ENCODE data around the gene MOV10L1. TPM values are rescaled to one million over a fixed set of nuclear protein-coding genes. Genes with fewer than 3 reads are reported as not detected.

The MOV10L1 gene
- total RNA-seq, 1 experiment from 2014 or later: not detected

GRCh38 chr22:50053861-50054260 lies 35.9 kb upstream of the MOV10L1 start:
- H3K36me3 ChIP-seq (ENCODE audit: insufficient read depth, low read length, poor library complexity, severe bottlenecking): no peaks in the 10 kb centered on the region
- H3K4me3 ChIP-seq (ENCODE audit: low read depth, low read length, poor library complexity, severe bottlenecking): no peak overlapping the region
- intact Hi-C loops (cut with micrococcal nuclease; ENCODE audit: unreplicated experiment): no loop called here
- H3K9me3 ChIP-seq (ENCODE audit: low read depth, low read length, poor library complexity, severe bottlenecking): no peaks in the 10 kb centered on the region
- CTCF ChIA-PET: no interaction called here
- POLR2A ChIA-PET (ENCODE audit: low non-redundant PET): no interaction called here
- peaks cover 9% of the 10 kb centered on the region for H3K27me3 ChIP-seq (replicated peaks; ENCODE audit: insufficient read depth, low read depth, low read length, poor library complexity)
- TF ChIP-seq CTCF (conservative IDR thresholded peaks at IDR 0.05; ENCODE audit: low read depth, low read length) (no peak), EZH2 (IDR thresholded peaks at IDR 0.05; ENCODE audit: borderline replicate concordance, low read depth, low read length, poor library complexity, severe bottlenecking) (no peak)
- H3K4me1 ChIP-seq (ENCODE audit: insufficient read depth, low read length, poor library complexity, severe bottlenecking): peaks cover 6% of the 10 kb centered on the region
- DNase-seq (ENCODE audit: low spot score): no peak
- H3K27ac ChIP-seq (ENCODE audit: low read depth, low read length, poor library complexity, severe bottlenecking): no peak overlapping the region
- no TSS peak for BruUV-seq (replicated peaks)

GRCh38 chr22:50056214-50056972 lies 33.4 kb upstream of the MOV10L1 start:
- BruUV-seq (replicated peaks): no TSS peak
- H3K4me3 ChIP-seq (ENCODE audit: low read depth, low read length, poor library complexity, severe bottlenecking): no peak overlapping the region
- H3K36me3 ChIP-seq (ENCODE audit: insufficient read depth, low read length, poor library complexity, severe bottlenecking): no peaks in the 10 kb centered on the region
- ChIA-PET CTCF (no interaction called here), POLR2A (ENCODE audit: low non-redundant PET) (no interaction called here)
- no peaks in the 10 kb centered on the region for H3K9me3 ChIP-seq (ENCODE audit: low read depth, low read length, poor library complexity, severe bottlenecking)
- H3K4me1 ChIP-seq (ENCODE audit: insufficient read depth, low read length, poor library complexity, severe bottlenecking): peaks cover 11% of the 10 kb centered on the region
- TF ChIP-seq CTCF (conservative IDR thresholded peaks at IDR 0.05; ENCODE audit: low read depth, low read length) (no peak), EZH2 (IDR thresholded peaks at IDR 0.05; ENCODE audit: borderline replicate concordance, low read depth, low read length, poor library complexity, severe bottlenecking) (no peak)
- H3K27me3 ChIP-seq (replicated peaks; ENCODE audit: insufficient read depth, low read depth, low read length, poor library complexity): peaks cover 16% of the 10 kb centered on the region
- intact Hi-C loops (cut with micrococcal nuclease; ENCODE audit: unreplicated experiment): no loop called here
- H3K27ac ChIP-seq (ENCODE audit: low read depth, low read length, poor library complexity, severe bottlenecking): no peak overlapping the region
- DNase-seq (ENCODE audit: low spot score): no peak

GRCh38 chr22:50057278-50058060 lies 32.3 kb upstream of the MOV10L1 start:
- no peak overlapping the region for H3K4me3 ChIP-seq (ENCODE audit: low read depth, low read length, poor library complexity, severe bottlenecking)
- CTCF ChIA-PET: no interaction called here

More at GRCh38 chr22:50057278-50058060, 32.3 kb upstream of the MOV10L1 start:
- TF ChIP-seq CTCF (conservative IDR thresholded peaks at IDR 0.05; ENCODE audit: low read depth, low read length) (no peak), EZH2 (IDR thresholded peaks at IDR 0.05; ENCODE audit: borderline replicate concordance, low read depth, low read length, poor library complexity, severe bottlenecking) (no peak)
- peaks cover 16% of the 10 kb centered on the region for H3K27me3 ChIP-seq (replicated peaks; ENCODE audit: insufficient read depth, low read depth, low read length, poor library complexity)
- H3K36me3 ChIP-seq (ENCODE audit: insufficient read depth, low read length, poor library complexity, severe bottlenecking): no peaks in the 10 kb centered on the region
- DNase-seq (ENCODE audit: low spot score): no peak
- no peaks in the 10 kb centered on the region for H3K9me3 ChIP-seq (ENCODE audit: low read depth, low read length, poor library complexity, severe bottlenecking)
- no TSS peak for BruUV-seq (replicated peaks)
- intact Hi-C loops (cut with micrococcal nuclease; ENCODE audit: unreplicated experiment): no loop called here
- H3K4me1 ChIP-seq (ENCODE audit: insufficient read depth, low read length, poor library complexity, severe bottlenecking): peaks cover 11% of the 10 kb centered on the region
- POLR2A ChIA-PET (ENCODE audit: low non-redundant PET): no interaction called here
- H3K27ac ChIP-seq (ENCODE audit: low read depth, low read length, poor library complexity, severe bottlenecking): no peak overlapping the region
